Measurements from ENCODE around the gene RNF180.

Gene RNF180

GRCh38 chr5:64229163-64229774, 63.6 kb downstream of the RNF180 start:
- no peak for TF ChIP-seq CTCF (IDR thresholded peaks at IDR 0.05)
- no peak overlapping the region for H3K27ac ChIP-seq
- no peaks in the 10 kb centered on the region for H3K36me3 ChIP-seq
- no peaks in the 10 kb centered on the region for H3K27me3 ChIP-seq
- H3K9me3 ChIP-seq: no peaks in the 10 kb centered on the region
- no peaks in the 10 kb centered on the region for H3K4me1 ChIP-seq (ENCODE audit: control insufficient read depth in 1 of 2, insufficient read depth in 1 of 2, low read depth in 1 of 2, low read length in 1 of 2)
- no peak overlapping the region for H3K4me3 ChIP-seq (ENCODE audit: low read depth in 1 of 2, low read length in 1 of 2)

- TF ChIP-seq CTCF (IDR thresholded peaks at IDR 0.05): no peak
- no peaks in the 10 kb centered on the region for H3K27me3 ChIP-seq
- no peak overlapping the region for H3K27ac ChIP-seq
- no peaks in the 10 kb centered on the region for H3K4me1 ChIP-seq (ENCODE audit: control insufficient read depth in 1 of 2, insufficient read depth in 1 of 2, low read depth in 1 of 2, low read length in 1 of 2)
- no peaks in the 10 kb centered on the region for H3K36me3 ChIP-seq
- no peak overlapping the region for H3K4me3 ChIP-seq (ENCODE audit: low read depth in 1 of 2, low read length in 1 of 2)
- no peaks in the 10 kb centered on the region for H3K9me3 ChIP-seq
These were observed 95.1 kb downstream of the RNF180 start for GRCh38 chr5:64260756-64261155.

- Histone ChIP-seq H3K4me1 (ENCODE audit: control insufficient read depth in 1 of 2, insufficient read depth in 1 of 2, low read depth in 1 of 2, low read length in 1 of 2) (no peaks in the 10 kb centered on the region), H3K36me3 (no peaks in the 10 kb centered on the region), H3K9me3 (no peaks in the 10 kb centered on the region), H3K27me3 (no peaks in the 10 kb centered on the region), H3K27ac (no peak overlapping the region), H3K4me3 (ENCODE audit: low read depth in 1 of 2, low read length in 1 of 2) (no peak overlapping the region)
- no peak for TF ChIP-seq CTCF (IDR thresholded peaks at IDR 0.05)
These were observed 103.5 kb downstream of the RNF180 start for GRCh38 chr5:64269164-64269563.

GRCh38 chr5:64273276-64273675, 107.6 kb downstream of the RNF180 start:
- TF ChIP-seq CTCF (IDR thresholded peaks at IDR 0.05): no peak
- Histone ChIP-seq H3K36me3 (no peaks in the 10 kb centered on the region), H3K4me1 (ENCODE audit: control insufficient read depth in 1 of 2, insufficient read depth in 1 of 2, low read depth in 1 of 2, low read length in 1 of 2) (no peaks in the 10 kb centered on the region), H3K9me3 (no peaks in the 10 kb centered on the region), H3K27me3 (no peaks in the 10 kb centered on the region), H3K4me3 (ENCODE audit: low read depth in 1 of 2, low read length in 1 of 2) (no peak overlapping the region), H3K27ac (no peak overlapping the region)

GRCh38 chr5:64285188-64286130, 119.8 kb downstream of the RNF180 start:
- no peak overlapping the region for H3K27ac ChIP-seq
- no peak for TF ChIP-seq CTCF (IDR thresholded peaks at IDR 0.05)
- no peaks in the 10 kb centered on the region for H3K9me3 ChIP-seq
- no peaks in the 10 kb centered on the region for H3K27me3 ChIP-seq
- no peak overlapping the region for H3K4me3 ChIP-seq (ENCODE audit: low read depth in 1 of 2, low read length in 1 of 2)
- H3K4me1 ChIP-seq (ENCODE audit: control insufficient read depth in 1 of 2, insufficient read depth in 1 of 2, low read depth in 1 of 2, low read length in 1 of 2): no peaks in the 10 kb centered on the region
- no peaks in the 10 kb centered on the region for H3K36me3 ChIP-seq

Data from neutrophil (primary cell).